Measurements from ENCODE around the gene PRR30.

The PRR30 gene

DNA sequence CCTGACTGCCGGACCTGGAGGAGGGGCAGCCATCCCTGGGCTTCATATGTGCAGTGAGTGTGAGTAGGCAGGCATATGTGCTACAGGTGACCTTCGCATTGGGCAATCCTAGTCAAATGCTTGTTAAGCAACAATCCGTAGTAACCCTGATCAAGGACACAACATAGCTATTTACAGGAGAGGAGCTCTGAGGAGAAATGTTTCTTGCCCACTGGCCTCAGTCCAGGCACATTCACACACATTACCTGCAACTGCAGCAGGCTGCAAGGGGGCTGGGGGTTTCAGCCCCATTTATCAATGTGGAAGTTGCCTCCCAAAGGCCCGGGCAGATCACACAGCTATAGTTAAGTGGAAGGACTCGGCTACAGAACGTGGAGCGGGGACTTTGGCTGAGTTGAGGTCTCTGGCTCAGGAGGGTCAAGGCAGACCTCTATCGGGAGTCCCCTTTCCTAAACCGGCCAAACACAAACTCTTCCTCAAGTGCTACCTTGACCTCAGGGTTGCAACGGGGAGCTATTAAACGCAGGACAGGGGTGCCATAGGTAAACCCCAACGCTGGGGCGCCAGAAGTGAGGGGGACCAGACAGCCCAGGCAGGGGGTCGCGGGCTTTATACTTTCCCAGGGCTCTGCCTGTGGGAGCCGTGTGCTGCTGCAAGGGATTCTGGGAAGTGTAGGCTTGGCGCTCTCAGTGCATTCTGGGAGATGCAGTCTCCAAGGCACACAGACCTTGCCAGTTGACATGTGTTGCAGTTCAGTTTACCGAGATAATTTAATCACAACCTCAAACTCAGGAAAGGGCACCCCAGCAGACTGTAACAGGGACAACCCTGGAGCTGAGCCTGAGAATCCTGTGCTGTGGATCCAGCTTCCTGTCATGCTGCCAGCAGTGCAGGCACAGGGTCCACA is 43.2 kb downstream of the PRR30 start:
- DNase-seq, result no peak

DNA sequence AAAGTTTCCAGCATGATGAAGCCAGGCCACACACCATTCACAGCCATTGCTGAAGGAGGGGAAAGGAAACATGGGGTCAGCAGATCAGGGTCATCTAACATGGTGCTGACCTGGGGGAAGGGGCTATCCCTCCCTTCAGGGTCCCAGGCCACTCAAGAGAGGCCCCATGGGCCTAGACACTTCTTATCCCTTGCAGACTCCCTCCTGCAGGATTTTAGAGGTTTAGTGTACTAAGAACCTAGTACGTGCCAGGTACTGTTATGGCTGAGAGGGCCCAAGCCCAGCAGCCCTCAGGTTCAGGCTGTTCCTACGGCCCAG is 43.8 kb downstream of the PRR30 start:
- no peak for DNase-seq

DNA sequence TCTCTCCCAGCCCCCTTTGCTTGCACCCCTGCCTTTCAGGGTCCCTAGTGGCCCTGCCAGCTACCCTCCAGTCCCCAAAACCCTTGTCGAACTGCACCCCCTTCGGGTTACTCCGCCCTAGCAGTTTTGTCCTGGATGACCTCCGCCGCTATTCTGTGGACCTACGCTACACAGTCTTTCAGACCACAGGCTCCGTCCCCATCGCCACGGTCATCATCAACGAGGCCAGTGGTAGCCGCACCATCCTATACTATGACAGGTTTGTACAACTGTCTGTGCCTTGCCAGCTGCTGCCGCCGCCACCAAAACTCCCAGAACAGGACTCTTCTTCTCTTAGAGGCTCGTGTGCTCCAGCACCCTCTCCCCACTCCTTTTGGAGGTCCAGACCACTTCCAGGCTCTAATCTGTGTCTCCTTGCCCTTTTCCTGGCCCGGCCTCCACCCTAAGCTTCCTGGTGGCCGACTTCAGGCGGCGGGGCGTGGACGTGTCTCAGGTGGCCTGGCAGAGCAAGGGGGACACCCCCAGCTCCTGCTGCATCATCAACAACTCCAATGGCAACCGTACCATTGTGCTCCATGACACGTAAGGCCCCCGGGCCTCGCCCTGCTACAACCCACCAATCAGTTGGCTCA is 44.7 kb downstream of the PRR30 start:
- DNase-seq, result no peak

GRCh38 chr2:27093430-27094352 is 45.5 kb downstream of the PRR30 start:
- DNase-seq, result no peak

- DNase-seq, result no peak
These were observed 46.3 kb downstream of the PRR30 start for GRCh38 chr2:27092696-27093429.

- no peak for DNase-seq
These were observed 47.2 kb downstream of the PRR30 start for GRCh38 chr2:27091746-27092695.

GRCh38 chr2:27089111-27089954 is 49.9 kb downstream of the PRR30 start:
- no peak for DNase-seq

DNA sequence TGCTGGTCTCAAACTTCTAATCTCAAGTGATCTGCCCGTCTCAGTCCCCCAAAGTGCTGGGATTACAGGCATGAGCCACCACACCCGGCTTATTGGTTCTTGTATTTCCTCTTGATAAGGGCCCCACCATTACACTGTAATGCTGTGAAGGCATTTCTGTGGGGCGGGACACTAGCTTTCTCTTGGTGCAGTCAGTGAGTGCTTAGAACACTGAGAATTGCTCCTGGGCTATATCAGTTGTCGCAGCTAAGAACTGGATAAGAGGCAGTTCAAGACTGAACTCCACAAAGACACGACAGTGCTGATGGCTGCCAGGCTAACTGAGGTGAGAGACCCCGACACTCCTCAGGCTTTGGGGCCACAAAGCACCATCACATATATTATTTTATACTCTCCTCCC is 50.6 kb downstream of the PRR30 start:
- DNase-seq, result no peak

DNA sequence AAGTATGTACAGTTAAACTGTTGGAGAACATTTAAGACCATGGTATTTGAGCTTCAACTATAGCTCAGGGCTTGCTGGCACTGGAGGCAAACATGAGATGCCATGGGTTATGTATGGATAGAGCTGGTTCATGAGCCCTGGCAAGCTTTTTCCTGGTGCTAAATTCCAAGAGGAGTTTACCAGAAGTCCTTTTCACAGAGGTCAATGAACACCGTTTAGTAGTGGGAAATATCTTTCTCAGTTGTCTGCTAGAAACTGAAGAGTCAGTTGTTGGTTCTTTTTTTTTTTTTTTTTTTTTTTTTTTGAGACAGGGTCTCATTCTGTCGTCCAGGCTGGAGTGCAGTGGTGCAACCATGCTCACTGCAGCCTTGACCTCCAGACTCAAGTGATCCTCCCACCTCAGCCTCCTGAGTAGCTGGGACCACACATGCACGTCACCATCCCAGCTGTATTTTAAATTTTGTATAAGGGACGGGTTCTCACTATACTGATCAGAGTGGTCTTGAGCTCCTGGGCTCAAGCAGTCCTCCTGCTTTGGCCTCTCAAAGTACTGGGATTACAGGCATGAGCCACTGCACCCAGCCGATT is 51.3 kb downstream of the PRR30 start:
- no peak for DNase-seq
